Lung (tissue), 12 donors: Measurements from ENCODE around the gene TOLLIP. TPM values are rescaled to one million over a fixed set of nuclear protein-coding genes. Genes with fewer than 3 reads are reported as not detected.

Source experiments
- ATAC-seq: fragments of 200-7000 bp; cut with Tn5 transposase; one replicate; pipeline ENCODE4 v1.9.1; 2020; ENCODE audit warnings: moderate number of reproducible peaks; ENCODE audit not compliant: insufficient read depth, low FRiP score
- DNase-seq, 3 donors: peaks; one replicate each; pipeline ENCODE4 v3.0.0-alpha.2; 2013 to 2017
- H3K27ac ChIP-seq, 2 donors: one replicate each; pipeline ENCODE4 v1.5.1; 2013; ENCODE audit warnings: mild to moderate bottlenecking in 2 of 2, moderate library complexity in 2 of 2, control low read depth in 1 of 2, inconsistent platforms in 1 of 2, low read depth in 1 of 2, low read length in 1 of 2
- H3K27me3 ChIP-seq, 3 donors: one replicate each; pipeline ENCODE4 v1.5.1; 2013; ENCODE audit warnings: low read length in 2 of 3; ENCODE audit not compliant: control insufficient read depth in 3 of 3, insufficient read depth in 3 of 3
- H3K36me3 ChIP-seq, 4 donors: one replicate each; pipeline ENCODE4 v1.5.1; 2013; ENCODE audit warnings: low read length in 4 of 4, mild to moderate bottlenecking in 1 of 4, moderate library complexity in 1 of 4; ENCODE audit not compliant: control insufficient read depth in 4 of 4, insufficient read depth in 4 of 4
- H3K4me1 ChIP-seq, 5 donors: one replicate each; pipeline ENCODE4 v1.5.1; 2013; ENCODE audit warnings: low read length in 5 of 5, mild to moderate bottlenecking in 2 of 5, moderate library complexity in 1 of 5; ENCODE audit not compliant: control insufficient read depth in 5 of 5, insufficient read depth in 5 of 5
- H3K4me3 ChIP-seq: one replicate; pipeline ENCODE4 v1.5.1; 2013; ENCODE audit warnings: mild to moderate bottlenecking, control low read depth, moderate library complexity
- H3K9ac ChIP-seq, 2 donors: one replicate each; pipeline ENCODE4 v1.5.1; 2013; ENCODE audit warnings: low read length in 2 of 2, control low read depth in 1 of 2; ENCODE audit not compliant: insufficient read depth in 1 of 2
- H3K9me3 ChIP-seq, 4 donors: one replicate each; pipeline ENCODE4 v1.5.1; 2013; ENCODE audit warnings: low read length in 3 of 4, mild to moderate bottlenecking in 1 of 4, moderate library complexity in 1 of 4; ENCODE audit not compliant: control insufficient read depth in 4 of 4, insufficient read depth in 3 of 4
- WGBS, 2 donors: extraction: QIAGEN DNeasy Blood & Tissue Kit; methylation state at CpG; one replicate each; pipeline ENCODE4 v1.1.7; 2013; 5-methylcytosine and 5-hydroxymethylcytosine counted together
- polyA plus RNA-seq, 2 donors: library from polyadenylated mRNA; stranded (reverse); fragments of 200-250 nt; gene quantifications; one replicate each; pipeline ENCODE4 v1.2.1, GENCODE V29; 2013
- total RNA-seq, 2 donors: library from RNA; depleted of rRNA in 1 of 2; stranded (reverse); fragments of >200 nt in 1 of 2; gene quantifications; one replicate each; pipeline ENCODE4 v1.2.1, GENCODE V29; 2014 to 2021
- TF ChIP-seq, protein P1 (sequence below): IDR thresholded peaks from 2 replicates; pipeline ENCODE4 v1.5.1; 2012; ENCODE audit warnings: mild to moderate bottlenecking; ENCODE audit errors: control extremely low read depth, extremely low read depth
- donor health status: control.
- donor health status: control.
- donor health status: Bipolar disorder and iron deficiency.
- donor health status: healthy.
- donor health status: DM: yes; HTN: yes; CAD: no.

Gene TOLLIP
- total and polyA plus RNA-seq, 4 donors: 26.9 to 79.4 (median 43.4) TPM

GRCh38 chr11:1306186-1307162 is 3.0 kb downstream of the TOLLIP start:
- 91 to 95% methylated on average over 30 of the region's 30 CpGs for WGBS, 2 donors
- Histone ChIP-seq H3K36me3 (peaks cover 0 to 7% (median 0%) of the 10 kb centered on the region in 4 donors), H3K27ac (peak overlapping the region in 1 of 2 donors; percentile 17), H3K27me3 (no peaks in the 10 kb centered on the region), H3K4me1 (peaks cover 3 to 52% (median 38%) of the 10 kb centered on the region in 5 donors), H3K9ac (no peak overlapping the region), H3K9me3 (peaks cover 0 to 3% (median 0%) of the 10 kb centered on the region in 4 donors), H3K4me3 (no peak overlapping the region)
- ATAC-seq (no peak), DNase-seq (peak in 1 of 3 donors; percentile 11)
- TF ChIP-seq, protein P1, sequence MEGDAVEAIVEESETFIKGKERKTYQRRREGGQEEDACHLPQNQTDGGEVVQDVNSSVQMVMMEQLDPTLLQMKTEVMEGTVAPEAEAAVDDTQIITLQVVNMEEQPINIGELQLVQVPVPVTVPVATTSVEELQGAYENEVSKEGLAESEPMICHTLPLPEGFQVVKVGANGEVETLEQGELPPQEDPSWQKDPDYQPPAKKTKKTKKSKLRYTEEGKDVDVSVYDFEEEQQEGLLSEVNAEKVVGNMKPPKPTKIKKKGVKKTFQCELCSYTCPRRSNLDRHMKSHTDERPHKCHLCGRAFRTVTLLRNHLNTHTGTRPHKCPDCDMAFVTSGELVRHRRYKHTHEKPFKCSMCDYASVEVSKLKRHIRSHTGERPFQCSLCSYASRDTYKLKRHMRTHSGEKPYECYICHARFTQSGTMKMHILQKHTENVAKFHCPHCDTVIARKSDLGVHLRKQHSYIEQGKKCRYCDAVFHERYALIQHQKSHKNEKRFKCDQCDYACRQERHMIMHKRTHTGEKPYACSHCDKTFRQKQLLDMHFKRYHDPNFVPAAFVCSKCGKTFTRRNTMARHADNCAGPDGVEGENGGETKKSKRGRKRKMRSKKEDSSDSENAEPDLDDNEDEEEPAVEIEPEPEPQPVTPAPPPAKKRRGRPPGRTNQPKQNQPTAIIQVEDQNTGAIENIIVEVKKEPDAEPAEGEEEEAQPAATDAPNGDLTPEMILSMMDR: no peak

GRCh38 chr11:1305501-1306056 is 3.9 kb downstream of the TOLLIP start:
- Histone ChIP-seq H3K4me1 (peaks cover 3 to 56% (median 38%) of the 10 kb centered on the region in 5 donors), H3K4me3 (no peak overlapping the region), H3K27me3 (no peaks in the 10 kb centered on the region), H3K27ac (no peak overlapping the region), H3K9ac (no peak overlapping the region), H3K36me3 (peaks cover 0 to 7% (median 0%) of the 10 kb centered on the region in 4 donors), H3K9me3 (peaks cover 0 to 1% (median 0%) of the 10 kb centered on the region in 4 donors)
- peak in 1 of 3 donors; percentile 14 for DNase-seq
- 88 to 90% methylated on average over 22 to 27 of the region's 27 CpGs for WGBS, 2 donors
- TF ChIP-seq, protein P1: no peak
- ATAC-seq: no peak

- peaks cover 3 to 58% (median 38%) of the 10 kb centered on the region in 5 donors for H3K4me1 ChIP-seq
- H3K9ac ChIP-seq: no peak overlapping the region
- DNase-seq (peak in 1 of 3 donors; percentile 11), ATAC-seq (no peak)
- H3K4me3 ChIP-seq: no peak overlapping the region
- H3K27me3 ChIP-seq: no peaks in the 10 kb centered on the region
- peaks cover 0 to 7% (median 0%) of the 10 kb centered on the region in 4 donors for H3K36me3 ChIP-seq
- TF ChIP-seq, protein P1: no peak
- H3K27ac ChIP-seq: no peak overlapping the region
- 85 to 91% methylated on average over 13 of the region's 13 CpGs for WGBS, 2 donors
- no peaks in the 10 kb centered on the region for H3K9me3 ChIP-seq
Measured at GRCh38 chr11:1305063-1305495, 4.4 kb downstream of the TOLLIP start.
